Uterus (tissue), 2 donors: ENCODE measurements around the gene ADCYAP1.

Experiments
- POLR2A ChIP-seq, 2 donors: fragments of 450-650 bp; IDR thresholded peaks; one replicate each; pipeline ENCODE4 v1.6.1; 2016; ENCODE audit warnings: antibody characterized with exemption in 2 of 2, mild to moderate bottlenecking in 1 of 2, moderate library complexity in 1 of 2
- TF ChIP-seq, protein P1 (sequence below), 4 experiments: fragments of 200-600 bp in 2 of 4; fragments of 450-650 bp in 2 of 4; sonication (generic) in 2 of 4; IDR thresholded peaks; one replicate each; pipeline ENCODE4 v1.5.1; 2016 to 2019; ENCODE audit warnings: antibody characterized with exemption in 4 of 4, mild to moderate bottlenecking in 2 of 4, moderate library complexity in 1 of 4

DNA sequence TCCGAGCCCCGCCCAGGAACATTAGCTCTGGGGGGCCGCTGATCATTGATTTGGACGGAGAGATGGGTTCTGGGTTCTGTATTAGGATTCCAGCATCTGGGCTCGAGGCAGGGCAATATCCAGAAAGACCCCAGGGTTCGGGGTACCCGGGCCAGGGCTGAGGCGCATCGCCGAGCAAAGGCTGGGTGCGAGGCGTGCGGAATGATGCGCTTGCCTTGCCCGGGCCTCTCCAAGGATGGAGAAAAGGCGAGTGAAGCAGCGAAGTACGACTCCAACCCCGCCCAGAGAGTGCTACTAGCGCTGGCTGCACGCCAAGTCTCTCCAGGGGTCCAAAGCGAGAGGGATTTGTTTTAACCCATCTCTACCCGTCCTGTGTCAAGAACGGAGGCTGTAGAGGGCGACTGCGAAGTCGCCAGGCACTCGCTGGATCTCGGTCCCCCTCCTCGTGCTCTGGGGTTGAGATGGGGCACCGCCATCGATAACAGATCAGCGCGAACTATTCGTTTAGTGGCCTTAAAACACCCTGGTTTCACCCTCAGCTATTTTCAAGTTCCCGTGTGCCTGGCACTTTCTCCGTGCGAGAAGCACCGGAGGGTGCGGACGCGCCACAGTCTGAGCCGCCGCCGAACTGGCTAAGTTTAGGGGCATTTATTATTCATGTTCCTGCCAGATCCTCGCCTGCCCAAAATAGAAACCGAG is 1.9 kb downstream of the ADCYAP1 start:
- TF ChIP-seq, protein P1, sequence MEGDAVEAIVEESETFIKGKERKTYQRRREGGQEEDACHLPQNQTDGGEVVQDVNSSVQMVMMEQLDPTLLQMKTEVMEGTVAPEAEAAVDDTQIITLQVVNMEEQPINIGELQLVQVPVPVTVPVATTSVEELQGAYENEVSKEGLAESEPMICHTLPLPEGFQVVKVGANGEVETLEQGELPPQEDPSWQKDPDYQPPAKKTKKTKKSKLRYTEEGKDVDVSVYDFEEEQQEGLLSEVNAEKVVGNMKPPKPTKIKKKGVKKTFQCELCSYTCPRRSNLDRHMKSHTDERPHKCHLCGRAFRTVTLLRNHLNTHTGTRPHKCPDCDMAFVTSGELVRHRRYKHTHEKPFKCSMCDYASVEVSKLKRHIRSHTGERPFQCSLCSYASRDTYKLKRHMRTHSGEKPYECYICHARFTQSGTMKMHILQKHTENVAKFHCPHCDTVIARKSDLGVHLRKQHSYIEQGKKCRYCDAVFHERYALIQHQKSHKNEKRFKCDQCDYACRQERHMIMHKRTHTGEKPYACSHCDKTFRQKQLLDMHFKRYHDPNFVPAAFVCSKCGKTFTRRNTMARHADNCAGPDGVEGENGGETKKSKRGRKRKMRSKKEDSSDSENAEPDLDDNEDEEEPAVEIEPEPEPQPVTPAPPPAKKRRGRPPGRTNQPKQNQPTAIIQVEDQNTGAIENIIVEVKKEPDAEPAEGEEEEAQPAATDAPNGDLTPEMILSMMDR (IDR thresholded peaks at IDR 0.05): no peak
- no peak for TF ChIP-seq POLR2A (IDR thresholded peaks at IDR 0.05)
